Cardiac fibroblast (primary cell): Measurements from ENCODE around the gene GNG5.
A peak's percentile ranks its signal among the peaks of the same experiment; 100 is the strongest.

Experiments used
- DNase-seq, 2 donors: peaks; one replicate each; pipeline versions ENCODE4 v3.0.0 to v3.0.0-alpha.2; 2010; ENCODE audit warnings: low read depth in 2 of 2
- H3K4me3 ChIP-seq, 2 donors: replicated peaks in 1 of 2; 1 replicate in 1 of 2; 2 replicates in 1 of 2; pipeline ENCODE4 v1.5.1; 2011; ENCODE audit warnings: low read depth in 2 of 2, low read length in 2 of 2, mild to moderate bottlenecking in 2 of 2, moderate library complexity in 1 of 2
- CTCF ChIP-seq: IDR thresholded peaks from one replicate; pipeline ENCODE4 v1.5.1; 2011; ENCODE audit warnings: low read depth, mild to moderate bottlenecking, low read length, inconsistent platforms

GNG5 gene

DNA sequence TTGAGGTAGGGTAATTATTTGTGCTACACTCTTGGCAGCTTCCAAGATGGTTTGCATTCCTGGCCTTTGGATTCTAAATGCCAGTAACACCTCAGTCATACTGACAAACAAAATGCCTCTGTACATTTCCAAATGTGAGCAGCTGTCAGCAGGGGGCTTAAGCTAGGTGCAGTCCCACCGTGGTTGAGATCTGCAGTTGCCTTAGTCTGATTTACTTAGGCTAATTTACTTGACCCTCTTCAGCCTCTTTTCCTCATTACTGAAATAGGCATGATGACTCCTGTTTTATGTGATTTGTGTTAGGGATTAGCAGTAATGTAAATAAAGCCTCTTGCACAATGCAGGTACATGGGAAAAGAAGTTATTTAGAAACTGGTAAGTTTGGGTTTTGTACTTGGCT, 13.7 kb downstream of the GNG5 start:
- TF ChIP-seq CTCF = no peak
- no peak for DNase-seq
- no peak overlapping the region for H3K4me3 ChIP-seq

DNA sequence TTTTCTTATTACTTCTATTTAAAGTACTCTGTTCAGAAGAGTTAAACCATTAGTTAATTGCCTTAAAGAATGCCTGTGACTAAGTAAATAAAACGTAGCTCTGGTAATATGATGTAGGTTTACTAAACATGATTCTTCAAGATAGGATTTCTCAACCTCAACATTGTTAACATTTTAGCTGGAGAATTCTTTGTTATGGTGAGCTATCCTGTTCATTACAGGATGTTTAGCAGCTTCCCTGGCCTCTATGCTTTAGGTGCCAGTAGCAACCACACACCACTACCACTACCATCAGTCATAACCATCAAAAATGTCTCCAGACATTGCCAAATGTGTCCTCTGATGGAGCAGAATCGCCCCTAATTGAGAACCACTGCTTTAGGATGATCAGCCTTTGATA, 16.6 kb downstream of the GNG5 start:
- H3K4me3 ChIP-seq = no peak overlapping the region
- DNase-seq = no peak
- no peak for TF ChIP-seq CTCF

DNA sequence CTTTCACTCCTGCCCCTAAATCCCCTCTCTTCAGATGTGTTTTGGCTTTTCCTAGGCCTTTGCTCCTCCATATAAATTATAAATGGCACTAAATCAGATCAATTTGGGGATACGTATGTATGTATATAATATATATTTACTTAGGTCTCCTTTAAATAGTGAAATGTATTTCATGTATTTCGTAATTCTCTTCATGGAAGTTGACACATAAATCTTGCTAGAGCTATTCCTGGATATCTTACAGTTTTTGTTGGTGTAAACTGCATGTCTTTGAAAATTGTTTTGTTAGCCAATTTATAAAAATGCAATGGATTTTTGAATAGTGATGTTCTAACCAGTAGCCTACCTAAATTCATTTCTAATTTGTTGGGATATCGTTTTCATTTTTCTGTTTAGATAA, 18.3 kb downstream of the GNG5 start:
- no peak for TF ChIP-seq CTCF
- H3K4me3 ChIP-seq = no peak overlapping the region
- no peak for DNase-seq

- no peak for TF ChIP-seq CTCF
- no peak overlapping the region for H3K4me3 ChIP-seq
Measured at GRCh38 chr1:84481317-84481716, 25.1 kb downstream of the GNG5 start.

GRCh38 chr1:84480650-84481049, 25.7 kb downstream of the GNG5 start:
- no peak for DNase-seq
- H3K4me3 ChIP-seq = peak overlapping the region; percentile 80 to 82
- no peak for TF ChIP-seq CTCF

More at GRCh38 chr1:84481317-84481716, 25.1 kb downstream of the GNG5 start:
- no peak for DNase-seq

DNA sequence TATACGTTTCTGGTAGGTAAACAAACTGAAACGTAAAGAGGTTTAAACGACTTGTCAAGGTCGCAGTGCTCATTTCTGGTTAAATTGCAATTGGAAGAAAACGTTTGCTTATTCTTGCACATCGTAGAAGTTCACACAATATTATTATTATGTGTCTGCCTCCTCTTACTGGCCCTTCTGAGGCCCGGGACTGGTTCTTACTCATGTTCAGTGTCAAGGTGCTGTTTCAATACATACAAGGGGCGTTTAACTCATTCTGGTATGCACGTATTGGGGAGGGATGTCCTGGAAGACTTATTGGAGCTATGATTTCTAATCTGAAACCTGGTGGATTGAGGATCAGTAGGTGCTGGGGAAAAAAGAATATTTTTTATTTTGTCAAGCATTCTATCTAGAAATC, 26.4 kb downstream of the GNG5 start:
- peak overlapping the region; percentile 80 to 82 for H3K4me3 ChIP-seq
- peak in 1 of 2 donors; percentile 16 for DNase-seq

More for the DNA sequence above, 26.4 kb downstream of the GNG5 start:
- TF ChIP-seq CTCF = no peak
